ENCODE measurements around the gene STRC. TPM values are rescaled to one million over a fixed set of nuclear protein-coding genes. Genes with fewer than 3 reads are reported as not detected.
"Not testable (repeated sequence)": the region's sequence is repeated elsewhere in the genome, so short reads cannot be mapped to it uniquely, and the experiment has no call there.

Gene STRC
- total RNA-seq, 1 experiment from 2014 or later: 0.61 TPM

DNA sequence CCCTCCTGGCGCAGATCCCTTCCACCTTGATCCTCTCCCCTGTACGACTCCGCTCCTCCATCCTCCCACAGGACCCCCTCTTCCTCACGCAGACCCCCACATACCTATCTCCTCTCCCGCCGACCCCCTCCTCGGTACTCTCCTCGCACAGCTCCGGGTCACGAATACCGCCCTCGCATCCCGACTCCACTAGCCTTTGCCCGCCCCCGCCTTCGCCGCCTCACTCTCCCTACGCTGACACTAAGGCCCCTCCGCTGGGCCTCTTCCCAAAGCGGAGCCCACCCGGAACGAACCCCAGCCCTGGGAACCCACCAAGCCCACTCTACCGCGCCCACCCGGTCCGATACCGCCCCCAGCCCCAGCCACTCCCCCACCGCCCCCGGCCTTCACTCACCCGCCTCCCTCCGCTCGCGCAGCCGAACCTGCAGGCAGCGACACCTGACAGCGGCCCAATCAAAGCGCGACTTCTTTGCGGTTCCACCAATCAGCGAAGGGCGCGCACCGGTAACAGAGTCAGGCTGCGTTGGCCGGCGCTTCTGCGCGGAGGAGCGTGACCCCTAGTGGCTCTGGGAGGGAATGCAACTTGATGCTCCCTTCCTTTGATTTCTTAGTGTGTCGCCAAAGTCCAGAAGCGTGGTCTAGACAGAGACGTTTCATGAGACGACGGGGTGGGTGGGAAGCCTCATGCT, 28.7 kb downstream of the STRC start, which contains the start of gene PPIP5K1:
Gene PPIP5K1 (minus strand): TSS at position 431 of the 689 bp plus-strand sequence. CDS start 5,704 bp downstream, outside the sequence.
- H3K27me3 Mint-ChIP-seq (ENCODE audit: low read depth); H4K20me1 ChIP-seq (ENCODE audit: control insufficient read depth, insufficient read depth, insufficient read length); H3K9ac ChIP-seq (ENCODE audit: extremely low read depth, insufficient read length, low read length); H3K4me2 ChIP-seq (ENCODE audit: insufficient read depth, insufficient read length, low read length); H2BK20ac ChIP-seq (ENCODE audit: low read depth, low read length, poor library complexity, severe bottlenecking); H3K27ac ChIP-seq (ENCODE audit: insufficient read length, low read depth, low read length); H3K23me2 ChIP-seq (ENCODE audit: insufficient read length, low read depth, low read length, poor library complexity, severe bottlenecking); H2BK120ac ChIP-seq (ENCODE audit: low read depth, low read length, poor library complexity, severe bottlenecking); H4K91ac ChIP-seq (ENCODE audit: insufficient read length, low read depth, low read length); H2BK5ac ChIP-seq (ENCODE audit: insufficient read length, low read length); H2BK12ac ChIP-seq (ENCODE audit: insufficient read length, low read depth, low read length); H3K9me3 Mint-ChIP-seq; H3K9me3 ChIP-seq (ENCODE audit: control insufficient read depth, low read depth, low read length); H4K8ac ChIP-seq (replicated peaks; ENCODE audit: insufficient read length, low read depth, low read length); H3K18ac ChIP-seq (ENCODE audit: insufficient read length, low read depth, low read length); H3K79me1 ChIP-seq (ENCODE audit: insufficient read depth, low read depth, low read length, poor library complexity, severe bottlenecking); H3K79me2 ChIP-seq (ENCODE audit: insufficient read depth, low read length); H3K23ac ChIP-seq (ENCODE audit: insufficient read length, low read depth, low read length); H3K4ac ChIP-seq (ENCODE audit: low read depth, low read length); H3T11ph ChIP-seq (ENCODE audit: low read length); H3K27me3 ChIP-seq (ENCODE audit: insufficient read depth, low read length); H3K27ac Mint-ChIP-seq; H2AFZ ChIP-seq (ENCODE audit: low read length); H3K4me3 Mint-ChIP-seq; DNase-seq; H3K4me1 Mint-ChIP-seq; H3K36me3 Mint-ChIP-seq (ENCODE audit: insufficient read depth in 1 of 3, low read depth in 3 of 3); H3K56ac ChIP-seq (ENCODE audit: insufficient read length, low read depth, low read length); H3K4me1 ChIP-seq (ENCODE audit: insufficient read depth, low read length); H4K5ac ChIP-seq (ENCODE audit: insufficient read length, low read depth, low read length); H3K14ac ChIP-seq (ENCODE audit: insufficient read depth, low read length); H2AK5ac ChIP-seq (ENCODE audit: insufficient read length, low read length); H2BK15ac ChIP-seq (ENCODE audit: low read depth, low read length): not testable (repeated sequence)
- no CpG with 5 or more reads among the region's 54 CpGs for WGBS (ENCODE audit: extremely low coverage, insufficient read length, low lambda C conversion rate)

DNA sequence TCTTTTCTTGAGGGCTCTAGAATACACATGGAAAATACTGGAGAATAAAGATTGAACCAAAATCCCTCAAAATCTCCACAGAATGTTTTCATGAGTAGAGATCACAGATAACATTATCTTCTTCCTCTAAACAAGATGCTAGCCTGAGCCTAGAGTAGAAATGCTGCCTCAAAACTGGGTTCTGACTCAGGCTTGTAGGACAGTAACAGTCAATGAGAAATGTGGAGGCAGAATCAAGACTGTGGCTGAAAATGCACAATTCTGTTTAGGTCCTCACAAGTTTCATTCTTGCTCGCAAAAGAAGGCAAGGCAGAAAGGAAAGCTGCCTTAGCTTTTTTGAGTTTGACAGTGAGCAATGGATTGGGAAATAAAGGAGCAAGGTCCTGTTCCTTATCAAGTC, 44.0 kb downstream of the STRC start:
- not testable (repeated sequence) for H2BK120ac ChIP-seq (ENCODE audit: low read depth, low read length, poor library complexity, severe bottlenecking); H2BK20ac ChIP-seq (ENCODE audit: low read depth, low read length, poor library complexity, severe bottlenecking); H3T11ph ChIP-seq (ENCODE audit: low read length); H3K4ac ChIP-seq (ENCODE audit: low read depth, low read length); H3K14ac ChIP-seq (ENCODE audit: insufficient read depth, low read length); H2BK5ac ChIP-seq (ENCODE audit: insufficient read length, low read length); H3K27me3 Mint-ChIP-seq (ENCODE audit: low read depth); H4K91ac ChIP-seq (ENCODE audit: insufficient read length, low read depth, low read length); H2AFZ ChIP-seq (ENCODE audit: low read length); H4K8ac ChIP-seq (replicated peaks; ENCODE audit: insufficient read length, low read depth, low read length); H3K4me3 Mint-ChIP-seq; H3K4me1 ChIP-seq (ENCODE audit: insufficient read depth, low read length); H2AK5ac ChIP-seq (ENCODE audit: insufficient read length, low read length); H3K79me1 ChIP-seq (ENCODE audit: insufficient read depth, low read depth, low read length, poor library complexity, severe bottlenecking); H3K79me2 ChIP-seq (ENCODE audit: insufficient read depth, low read length); H3K18ac ChIP-seq (ENCODE audit: insufficient read length, low read depth, low read length); H4K5ac ChIP-seq (ENCODE audit: insufficient read length, low read depth, low read length); H4K20me1 ChIP-seq (ENCODE audit: control insufficient read depth, insufficient read depth, insufficient read length); H3K9ac ChIP-seq (ENCODE audit: extremely low read depth, insufficient read length, low read length); H3K4me1 Mint-ChIP-seq; H3K4me2 ChIP-seq (ENCODE audit: insufficient read depth, insufficient read length, low read length); H3K27ac Mint-ChIP-seq; H3K36me3 Mint-ChIP-seq (ENCODE audit: insufficient read depth in 1 of 3, low read depth in 3 of 3); H3K9me3 Mint-ChIP-seq; H3K23me2 ChIP-seq (ENCODE audit: insufficient read length, low read depth, low read length, poor library complexity, severe bottlenecking); H3K9me3 ChIP-seq (ENCODE audit: control insufficient read depth, low read depth, low read length); H3K56ac ChIP-seq (ENCODE audit: insufficient read length, low read depth, low read length); H3K27ac ChIP-seq (ENCODE audit: insufficient read length, low read depth, low read length); H2BK15ac ChIP-seq (ENCODE audit: low read depth, low read length); DNase-seq; H2BK12ac ChIP-seq (ENCODE audit: insufficient read length, low read depth, low read length); H3K23ac ChIP-seq (ENCODE audit: insufficient read length, low read depth, low read length); H3K27me3 ChIP-seq (ENCODE audit: insufficient read depth, low read length)
- no CpG with 5 or more reads among the region's 1 CpG for WGBS (ENCODE audit: extremely low coverage, insufficient read length, low lambda C conversion rate)

Data from H9 (cell line).